Tibial nerve (tissue), 3 donors: ENCODE results near the gene MAML2.

Experiments used
- POLR2A ChIP-seq, 2 donors: fragments of 450-650 bp; IDR thresholded peaks; one replicate each; pipeline ENCODE4 v1.6.1; 2017; ENCODE audit warnings: antibody characterized with exemption in 2 of 2, mild to moderate bottlenecking in 2 of 2, moderate library complexity in 2 of 2
- TF ChIP-seq, protein P1 (sequence below), 5 experiments: fragments of 200-600 bp in 3 of 5; fragments of 450-650 bp in 2 of 5; sonication (generic) in 3 of 5; IDR thresholded peaks; one replicate each; pipeline ENCODE4 v1.5.1; 2016 to 2019; ENCODE audit warnings: antibody characterized with exemption in 5 of 5, mild to moderate bottlenecking in 3 of 5, moderate library complexity in 2 of 5

GRCh38 chr11:96357794-96358193 lies 14.8 kb upstream of the MAML2 start:
- no peak for TF ChIP-seq POLR2A (IDR thresholded peaks at IDR 0.05)
- TF ChIP-seq, protein P1, sequence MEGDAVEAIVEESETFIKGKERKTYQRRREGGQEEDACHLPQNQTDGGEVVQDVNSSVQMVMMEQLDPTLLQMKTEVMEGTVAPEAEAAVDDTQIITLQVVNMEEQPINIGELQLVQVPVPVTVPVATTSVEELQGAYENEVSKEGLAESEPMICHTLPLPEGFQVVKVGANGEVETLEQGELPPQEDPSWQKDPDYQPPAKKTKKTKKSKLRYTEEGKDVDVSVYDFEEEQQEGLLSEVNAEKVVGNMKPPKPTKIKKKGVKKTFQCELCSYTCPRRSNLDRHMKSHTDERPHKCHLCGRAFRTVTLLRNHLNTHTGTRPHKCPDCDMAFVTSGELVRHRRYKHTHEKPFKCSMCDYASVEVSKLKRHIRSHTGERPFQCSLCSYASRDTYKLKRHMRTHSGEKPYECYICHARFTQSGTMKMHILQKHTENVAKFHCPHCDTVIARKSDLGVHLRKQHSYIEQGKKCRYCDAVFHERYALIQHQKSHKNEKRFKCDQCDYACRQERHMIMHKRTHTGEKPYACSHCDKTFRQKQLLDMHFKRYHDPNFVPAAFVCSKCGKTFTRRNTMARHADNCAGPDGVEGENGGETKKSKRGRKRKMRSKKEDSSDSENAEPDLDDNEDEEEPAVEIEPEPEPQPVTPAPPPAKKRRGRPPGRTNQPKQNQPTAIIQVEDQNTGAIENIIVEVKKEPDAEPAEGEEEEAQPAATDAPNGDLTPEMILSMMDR (IDR thresholded peaks at IDR 0.05), result no peak
